ENCODE measurements around the gene DUSP6.
A peak's percentile ranks its signal among the peaks of the same experiment; 100 is the strongest.

The DUSP6 gene

GRCh38 chr12:89352492-89353187 lies at the start of gene DUSP6:
Gene DUSP6 (minus strand): TSS chr12:89352501. CDS start chr12:89352039, 462 bp downstream.
- DNase-seq (ENCODE audit: low read depth, low spot score), result peak; percentile 98

GRCh38 chr12:89401433-89402058 lies 49.2 kb upstream of the DUSP6 start:
- no peak for DNase-seq (ENCODE audit: low read depth, low spot score)

- no peak for DNase-seq (ENCODE audit: low read depth, low spot score)
Observed at GRCh38 chr12:89400415-89400814, 48.1 kb upstream of the DUSP6 start.

- no peak for DNase-seq (ENCODE audit: low read depth, low spot score)
Observed at GRCh38 chr12:89395712-89396111, 43.4 kb upstream of the DUSP6 start.

- DNase-seq (ENCODE audit: low read depth, low spot score), result no peak
Observed at GRCh38 chr12:89393551-89394121, 41.3 kb upstream of the DUSP6 start.

- DNase-seq (ENCODE audit: low read depth, low spot score), result no peak
Observed at GRCh38 chr12:89392391-89392790, 40.1 kb upstream of the DUSP6 start.

GRCh38 chr12:89391726-89392336 lies 39.5 kb upstream of the DUSP6 start:
- DNase-seq (ENCODE audit: low read depth, low spot score), result no peak

- DNase-seq (ENCODE audit: low read depth, low spot score), result no peak
Observed at GRCh38 chr12:89390802-89391673, 38.7 kb upstream of the DUSP6 start.

- no peak for DNase-seq (ENCODE audit: low read depth, low spot score)
Observed at GRCh38 chr12:89389755-89390661, 37.7 kb upstream of the DUSP6 start.

GRCh38 chr12:89386138-89386537 lies 33.8 kb upstream of the DUSP6 start:
- no peak for DNase-seq (ENCODE audit: low read depth, low spot score)

GRCh38 chr12:89384807-89385206 lies 32.5 kb upstream of the DUSP6 start:
- DNase-seq (ENCODE audit: low read depth, low spot score), result no peak

GRCh38 chr12:89384050-89384758 lies 31.9 kb upstream of the DUSP6 start:
- DNase-seq (ENCODE audit: low read depth, low spot score), result no peak

GRCh38 chr12:89383235-89384049 lies 31.1 kb upstream of the DUSP6 start:
- no peak for DNase-seq (ENCODE audit: low read depth, low spot score)

- no peak for DNase-seq (ENCODE audit: low read depth, low spot score)
Observed at GRCh38 chr12:89382328-89382727, 30.0 kb upstream of the DUSP6 start.

- no peak for DNase-seq (ENCODE audit: low read depth, low spot score)
Observed at GRCh38 chr12:89379839-89380467, 27.7 kb upstream of the DUSP6 start.

GRCh38 chr12:89379148-89379838 lies 27.0 kb upstream of the DUSP6 start:
- DNase-seq (ENCODE audit: low read depth, low spot score), result no peak

- no peak for DNase-seq (ENCODE audit: low read depth, low spot score)
Observed at GRCh38 chr12:89376844-89377243, 24.5 kb upstream of the DUSP6 start.

- DNase-seq (ENCODE audit: low read depth, low spot score), result no peak
Observed at GRCh38 chr12:89376202-89376529, 23.9 kb upstream of the DUSP6 start.
